HepG2 (cell line): ENCODE results near the gene MAPK14. TPM values are rescaled to one million over a fixed set of nuclear protein-coding genes. Genes with fewer than 3 reads are reported as not detected.

ENCODE experiments used
- ARNTL ChIP-seq: sonication (generic); formaldehyde crosslinking; IDR thresholded peaks from 2 replicates; pipeline ENCODE4 v1.4.0; 2020; ENCODE audit warnings: mild to moderate bottlenecking, missing genetic modification reagents
- GABPB1 ChIP-seq: IDR thresholded peaks from 2 replicates; pipeline ENCODE4 v1.6.1; 2016; ENCODE audit warnings: mild to moderate bottlenecking, missing genetic modification reagents, moderate library complexity, missing compliant biosample characterization
- GLI4 ChIP-seq: sonication (generic); formaldehyde crosslinking; IDR thresholded peaks from 2 replicates; pipeline ENCODE4 v1.5.1; 2020; ENCODE audit warnings: missing genetic modification reagents, mild to moderate bottlenecking, moderate library complexity, borderline replicate concordance
- KLF15 ChIP-seq: sonication (generic); formaldehyde crosslinking; IDR thresholded peaks from 2 replicates; pipeline ENCODE4 v1.8.1; 2023; ENCODE audit warnings: borderline replicate concordance, mild to moderate bottlenecking, inconsistent platforms, missing genetic modification reagents, mixed read lengths
- SP2 ChIP-seq: sonication (generic); formaldehyde crosslinking; IDR thresholded peaks from 2 replicates; pipeline ENCODE4 v1.5.1; 2020; ENCODE audit warnings: mild to moderate bottlenecking, missing genetic modification reagents
- ZBTB37 ChIP-seq: sonication (generic); formaldehyde crosslinking; IDR thresholded peaks from 2 replicates; pipeline ENCODE4 v1.4.0; 2020; ENCODE audit warnings: mild to moderate bottlenecking, missing genetic modification reagents
- ZNF281 ChIP-seq: sonication (generic); formaldehyde crosslinking; IDR thresholded peaks from 2 replicates; pipeline ENCODE4 v1.4.0; 2020; ENCODE audit warnings: missing genetic modification reagents, borderline replicate concordance
- ZNF34 ChIP-seq: sonication (generic); formaldehyde crosslinking; IDR thresholded peaks from 2 replicates; pipeline ENCODE4 v1.4.0; 2020; ENCODE audit warnings: mild to moderate bottlenecking, missing genetic modification reagents, borderline replicate concordance
- ZNF414 ChIP-seq: sonication (generic); formaldehyde crosslinking; IDR thresholded peaks from 2 replicates; pipeline ENCODE4 v1.5.0; 2020; ENCODE audit warnings: missing genetic modification reagents
- ZNF569 ChIP-seq: sonication (generic); formaldehyde crosslinking; IDR thresholded peaks from 2 replicates; pipeline ENCODE4 v1.5.0; 2020; ENCODE audit warnings: mild to moderate bottlenecking, missing genetic modification reagents, moderate library complexity, borderline replicate concordance
- ZNF574 ChIP-seq: sonication (generic); formaldehyde crosslinking; IDR thresholded peaks from 2 replicates; pipeline ENCODE4 v1.4.0; 2020; ENCODE audit warnings: missing genetic modification reagents
- ZNF687 ChIP-seq: sonication (generic); formaldehyde crosslinking; IDR thresholded peaks from 2 replicates; pipeline ENCODE4 v1.5.1; 2020; ENCODE audit warnings: mild to moderate bottlenecking, missing genetic modification reagents, moderate library complexity
- ZNF7 ChIP-seq: IDR thresholded peaks from 2 replicates; pipeline ENCODE4 v1.6.1; 2016; ENCODE audit warnings: missing biosample characterization, missing genetic modification reagents
- ZNF781 ChIP-seq: sonication (generic); formaldehyde crosslinking; IDR thresholded peaks from 2 replicates; pipeline ENCODE4 v1.5.1; 2020; ENCODE audit warnings: borderline replicate concordance, mild to moderate bottlenecking, missing genetic modification reagents; ENCODE audit errors: not compliant biosample characterization
- ZNF878 ChIP-seq: sonication (generic); formaldehyde crosslinking; IDR thresholded peaks from 2 replicates; pipeline ENCODE4 v1.8.1; 2023; ENCODE audit warnings: mild to moderate bottlenecking, missing genetic modification reagents, moderate library complexity
- ZSCAN12 ChIP-seq: sonication (generic); formaldehyde crosslinking; IDR thresholded peaks from 2 replicates; pipeline ENCODE4 v1.9.0; 2021; ENCODE audit warnings: mild to moderate bottlenecking, missing genetic modification reagents
- polyA plus RNA-seq, 8 experiments: library from polyadenylated mRNA; depleted of rRNA in 3 of 8; stranded (reverse) in 7 of 8; unstranded in 1 of 8; fragments of >200 nt; fragmentation: Illumina TruSeq in 4 of 8; extraction: Trizol in 4 of 8; gene quantifications; 2 replicates each; pipeline versions ENCODE4 v1.2.1 to v1.2.3, GENCODE V29; 2011 to 2016; ENCODE audit warnings: low read depth in 4 of 8, missing spikeins in 1 of 8, mixed read lengths in 1 of 8; ENCODE audit not compliant: insufficient read depth in 1 of 8
- total RNA-seq, 5 experiments: library from RNA; depleted of rRNA; stranded (reverse); fragments of >200 nt; fragmentation: Illumina TruSeq; extraction: Trizol; gene quantifications; 2 replicates each; pipeline ENCODE4 v1.2.3, GENCODE V29; 2016; ENCODE audit warnings: low read depth in 1 of 5

MAPK14 gene
- total and polyA plus RNA-seq, 2 of the 13 experiments (the other 11 are each of a cell fraction or from before 2014, with no cell fraction given): 66.3 to 67.3 TPM

DNA sequence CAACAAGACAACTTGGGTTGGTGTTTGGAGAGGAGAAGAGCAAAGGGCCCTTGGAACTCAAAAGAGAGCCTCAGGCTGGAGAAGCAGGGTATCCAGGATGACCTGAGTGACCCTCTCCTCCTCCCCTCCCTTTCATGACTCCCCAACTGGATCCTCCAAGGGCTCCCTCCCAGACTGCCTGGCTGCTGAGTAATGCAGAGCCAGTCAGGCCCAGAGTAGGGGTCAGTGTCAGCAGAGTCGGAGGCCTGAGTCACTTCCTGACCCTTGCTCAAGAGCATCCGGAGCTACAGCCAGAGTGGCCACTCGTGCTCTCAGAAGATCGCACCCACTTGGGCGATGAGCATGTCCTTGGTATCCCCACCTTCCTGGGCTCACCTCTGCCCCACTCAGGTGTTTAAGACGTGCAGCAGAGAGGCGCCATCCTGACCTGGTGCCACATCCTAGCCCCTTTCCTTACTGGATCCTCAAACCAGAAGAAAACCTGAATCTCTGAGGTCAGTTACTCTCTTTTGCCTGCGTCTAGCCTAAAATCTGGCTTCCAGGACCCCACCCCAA is 99.9 kb downstream of the MAPK14 start (continued):
- TF ChIP-seq ZNF781 (no peak), ZNF878 (CRISPR knock-in tag) (peak; percentile 78; the same call in 1 of the 2 replicates), KLF15 (CRISPR knock-in tag) (no peak), ZNF574 (CRISPR knock-in tag) (peak; percentile 53; the same call in 1 of the 2 replicates), ZBTB37 (CRISPR knock-in tag) (no peak), ZNF687 (peak; percentile 96), ZNF34 (CRISPR knock-in tag) (no peak), ARNTL (CRISPR knock-in tag) (no peak), ZNF569 (CRISPR knock-in tag) (no peak), ZSCAN12 (no peak), GLI4 (no peak), ZNF7 (CRISPR knock-in tag) (no peak), GABPB1 (CRISPR knock-in tag) (peak; percentile 75), SP2 (CRISPR knock-in tag) (no peak), ZNF281 (CRISPR knock-in tag) (no peak), ZNF414 (CRISPR knock-in tag) (no peak)
